Measurements from ENCODE around the gene DNAJA3. TPM values are rescaled to one million over a fixed set of nuclear protein-coding genes. Genes with fewer than 3 reads are reported as not detected.

Gene DNAJA3
- total and polyA plus RNA-seq, 2 donors (not counting 3 experiments of a cell fraction or from before 2014, with no cell fraction given): 33.4 to 45.4 TPM

- no peak overlapping the region for H3K27ac ChIP-seq (ENCODE audit: insufficient read depth, low read depth, low read length)
- CTCF ChIA-PET: interaction anchor here (8.4 kb wide), 1 partner anchor 9 kb away, joined by 79 read pairs; no protein-coding TSS in a partner anchor
- H3K4me3 ChIP-seq (replicated peaks in 1 of 3; ENCODE audit: insufficient read depth in 1 of 3, low read depth in 1 of 3, low read length in 3 of 3): no peak overlapping the region
- no peak overlapping the region for H3K9ac ChIP-seq (replicated peaks; ENCODE audit: extremely low read depth, insufficient read depth, low read length)
- intact Hi-C loops (cut with micrococcal nuclease) (no loop called here), dilution Hi-C loops (cut with MboI; ENCODE audit: extremely low pct_ligation_motif_present, low sequenced_read_pairs) (no loop called here)
- no peak for FAIRE-seq
- POLR2A ChIA-PET: no interaction called here
- no peaks in the 10 kb centered on the region for H4K20me1 ChIP-seq (replicated peaks; ENCODE audit: control insufficient read depth, extremely low read depth, insufficient read depth, low read length)
- no peaks in the 10 kb centered on the region for H3K9me1 ChIP-seq (replicated peaks; ENCODE audit: control insufficient read depth, extremely low read depth, insufficient read depth, low read length)
- peaks cover 44% of the 10 kb centered on the region for H3K79me2 ChIP-seq (ENCODE audit: control insufficient read depth, insufficient read depth, low read length)
- TF ChIP-seq MAX (IDR thresholded peaks at IDR 0.05; ENCODE audit: insufficient read depth, insufficient read length): no peak
- TF ChIP-seq POLR2A (IDR thresholded peaks at IDR 0.05; ENCODE audit: low read depth, low read length): no peak
- TF ChIP-seq GATA2 (IDR thresholded peaks at IDR 0.05; ENCODE audit: insufficient read depth, insufficient read length, low read depth, low read length): no peak
- TF ChIP-seq CTCF (IDR thresholded peaks at IDR 0.05; ENCODE audit: extremely low read depth in 1 of 2, insufficient read depth in 1 of 2, low read depth in 1 of 2, low read length in 2 of 2): no peak
- TF ChIP-seq EZH2 (IDR thresholded peaks at IDR 0.05; ENCODE audit: borderline replicate concordance, low read depth, low read length, severe bottlenecking): no peak
- no peak for TF ChIP-seq FOS (IDR thresholded peaks at IDR 0.05; ENCODE audit: borderline replicate concordance, insufficient read depth, low read length)
- no peak for TF ChIP-seq JUN (IDR thresholded peaks at IDR 0.05; ENCODE audit: borderline replicate concordance, insufficient read depth, insufficient read length, low read depth)
- TF ChIP-seq POLR2AphosphoS5 (IDR thresholded peaks at IDR 0.05; ENCODE audit: insufficient read depth, low read depth, low read length): no peak
- no peak for TF ChIP-seq MYC (IDR thresholded peaks at IDR 0.05; ENCODE audit: low read depth, low read length)
- no peaks in the 10 kb centered on the region for H3K9me3 ChIP-seq (replicated peaks; ENCODE audit: control insufficient read depth, insufficient read depth, low read length)
- H3K4me2 ChIP-seq (ENCODE audit: insufficient read depth, low read length): no peak overlapping the region
- no peak for DNase-seq (ENCODE audit: low read depth, low spot score)
- no peaks in the 10 kb centered on the region for H3K27me3 ChIP-seq (ENCODE audit: control insufficient read depth in 2 of 2, insufficient read depth in 2 of 2, low read length in 2 of 2)
- no TSS peak for BruUV-seq (replicated peaks)
- H3K4me1 ChIP-seq (ENCODE audit: control insufficient read depth, extremely low read depth, insufficient read depth, low read length): peaks cover 28% of the 10 kb centered on the region
- H3K36me3 ChIP-seq (ENCODE audit: control insufficient read depth in 2 of 2, extremely low read depth in 1 of 2, insufficient read depth in 2 of 2, low read length in 2 of 2): peaks cover 0 to 10% of the 10 kb centered on the region in 2 experiments
- H2AFZ ChIP-seq (ENCODE audit: low read depth, low read length): no peak overlapping the region
Observed at GRCh38 chr16:4412854-4413253, 12.8 kb upstream of the DNAJA3 start.

All from endothelial cell of umbilical vein (primary cell).